ENCODE results near the gene PXMP4. TPM values are rescaled to one million over a fixed set of nuclear protein-coding genes. Genes with fewer than 3 reads are reported as not detected.

The PXMP4 gene
- total RNA-seq, 1 experiment from 2014 or later = 5.7 TPM

GRCh38 chr20:33744773-33745385 lies 24.8 kb upstream of the PXMP4 start:
- no peak overlapping the region for H2BK120ac ChIP-seq (ENCODE audit: low read depth, low read length, poor library complexity, severe bottlenecking)
- no CpG with 5 or more reads among the region's 14 CpGs for WGBS (ENCODE audit: extremely low coverage, insufficient read length, low lambda C conversion rate)

More at GRCh38 chr20:33744773-33745385, 24.8 kb upstream of the PXMP4 start:
- H3K79me2 ChIP-seq (ENCODE audit: insufficient read depth, low read length) = no peaks in the 10 kb centered on the region; the same call in 1 of the 2 replicates
- DNase-seq = no peak
- no peak overlapping the region for H3K14ac ChIP-seq (ENCODE audit: insufficient read depth, low read length)
- Mint-ChIP-seq H3K36me3 (ENCODE audit: insufficient read depth in 1 of 3, low read depth in 3 of 3) (peaks cover 4 to 27% (median 8%) of the 10 kb centered on the region in 3 experiments; a peak in 4 of 7 replicates), H3K4me1 (peaks cover 0 to 6% of the 10 kb centered on the region in 2 experiments; a peak in 2 of 4 replicates), H3K27me3 (ENCODE audit: low read depth) (no peaks in the 10 kb centered on the region), H3K9me3 (peaks cover 0 to 3% of the 10 kb centered on the region in 2 experiments; a peak in 2 of 5 replicates), H3K27ac (no peak overlapping the region; a peak in 1 of 7 replicates), H3K4me3 (no peak overlapping the region)
- H4K8ac ChIP-seq (replicated peaks; ENCODE audit: insufficient read length, low read depth, low read length) = no peak overlapping the region
- H2BK15ac ChIP-seq (ENCODE audit: low read depth, low read length) = no peak overlapping the region
- no peak overlapping the region for H3K18ac ChIP-seq (ENCODE audit: insufficient read length, low read depth, low read length)
- H3K9me3 ChIP-seq (ENCODE audit: control insufficient read depth, low read depth, low read length) = no peaks in the 10 kb centered on the region
- no peaks in the 10 kb centered on the region for H3K23me2 ChIP-seq (ENCODE audit: insufficient read length, low read depth, low read length, poor library complexity, severe bottlenecking)
- H2AK5ac ChIP-seq (ENCODE audit: insufficient read length, low read length) = no peak overlapping the region
- H3T11ph ChIP-seq (ENCODE audit: low read length) = no peak overlapping the region
- no peak overlapping the region for H3K23ac ChIP-seq (ENCODE audit: insufficient read length, low read depth, low read length)
- no peak for TF ChIP-seq CTCF (conservative IDR thresholded peaks at IDR 0.05)
- H3K27ac ChIP-seq (ENCODE audit: insufficient read length, low read depth, low read length) = no peak overlapping the region
- H2BK5ac ChIP-seq (ENCODE audit: insufficient read length, low read length) = no peak overlapping the region
- H4K20me1 ChIP-seq (ENCODE audit: control insufficient read depth, insufficient read depth, insufficient read length) = no peaks in the 10 kb centered on the region
- H3K27me3 ChIP-seq (ENCODE audit: insufficient read depth, low read length) = no peaks in the 10 kb centered on the region
- no peak overlapping the region for H3K56ac ChIP-seq (ENCODE audit: insufficient read length, low read depth, low read length)
- H3K4me2 ChIP-seq (ENCODE audit: insufficient read depth, insufficient read length, low read length) = no peak overlapping the region
- H3K79me1 ChIP-seq (ENCODE audit: insufficient read depth, low read depth, low read length, poor library complexity, severe bottlenecking) = no peaks in the 10 kb centered on the region
- no peak overlapping the region for H2BK20ac ChIP-seq (ENCODE audit: low read depth, low read length, poor library complexity, severe bottlenecking)
- H4K5ac ChIP-seq (ENCODE audit: insufficient read length, low read depth, low read length) = no peak overlapping the region
- no peak overlapping the region for H2AFZ ChIP-seq (ENCODE audit: low read length)
- no peak overlapping the region for H4K91ac ChIP-seq (ENCODE audit: insufficient read length, low read depth, low read length)
- H3K9ac ChIP-seq (ENCODE audit: extremely low read depth, insufficient read length, low read length) = no peak overlapping the region
- no peak overlapping the region for H3K4ac ChIP-seq (ENCODE audit: low read depth, low read length)
- no peaks in the 10 kb centered on the region for H3K4me1 ChIP-seq (ENCODE audit: insufficient read depth, low read length)
- H2BK12ac ChIP-seq (ENCODE audit: insufficient read length, low read depth, low read length) = no peak overlapping the region
